ENCODE measurements around the gene NHP2.

DNA sequence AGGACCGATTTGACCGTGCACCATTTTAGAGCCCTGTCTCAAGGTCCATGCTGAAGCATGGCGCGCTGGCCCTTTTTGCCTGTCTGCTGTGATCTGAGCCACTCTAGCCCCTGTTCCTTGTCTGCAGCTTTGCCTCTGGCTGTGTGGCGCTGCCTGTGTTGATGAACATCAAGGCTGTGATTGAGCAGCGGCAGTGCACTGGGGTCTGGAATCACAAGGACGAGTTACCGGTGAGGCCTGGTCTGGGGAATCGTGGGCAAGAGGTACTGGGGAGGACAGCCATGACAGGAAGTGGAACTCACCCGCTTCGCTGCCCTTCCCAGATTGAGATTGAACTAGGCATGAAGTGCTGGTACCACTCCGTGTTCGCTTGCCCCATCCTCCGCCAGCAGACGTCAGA is 6.3 kb downstream of the NHP2 start:
- no peak for TF ChIP-seq POLR2A (IDR thresholded peaks at IDR 0.05)
- TF ChIP-seq, protein P1, sequence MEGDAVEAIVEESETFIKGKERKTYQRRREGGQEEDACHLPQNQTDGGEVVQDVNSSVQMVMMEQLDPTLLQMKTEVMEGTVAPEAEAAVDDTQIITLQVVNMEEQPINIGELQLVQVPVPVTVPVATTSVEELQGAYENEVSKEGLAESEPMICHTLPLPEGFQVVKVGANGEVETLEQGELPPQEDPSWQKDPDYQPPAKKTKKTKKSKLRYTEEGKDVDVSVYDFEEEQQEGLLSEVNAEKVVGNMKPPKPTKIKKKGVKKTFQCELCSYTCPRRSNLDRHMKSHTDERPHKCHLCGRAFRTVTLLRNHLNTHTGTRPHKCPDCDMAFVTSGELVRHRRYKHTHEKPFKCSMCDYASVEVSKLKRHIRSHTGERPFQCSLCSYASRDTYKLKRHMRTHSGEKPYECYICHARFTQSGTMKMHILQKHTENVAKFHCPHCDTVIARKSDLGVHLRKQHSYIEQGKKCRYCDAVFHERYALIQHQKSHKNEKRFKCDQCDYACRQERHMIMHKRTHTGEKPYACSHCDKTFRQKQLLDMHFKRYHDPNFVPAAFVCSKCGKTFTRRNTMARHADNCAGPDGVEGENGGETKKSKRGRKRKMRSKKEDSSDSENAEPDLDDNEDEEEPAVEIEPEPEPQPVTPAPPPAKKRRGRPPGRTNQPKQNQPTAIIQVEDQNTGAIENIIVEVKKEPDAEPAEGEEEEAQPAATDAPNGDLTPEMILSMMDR (IDR thresholded peaks at IDR 0.05) = no peak

Data from thyroid gland (tissue), 4 donors.